Neural progenitor cell (in vitro differentiated cells): ENCODE data around the gene NOL3. TPM values are rescaled to one million over a fixed set of nuclear protein-coding genes. Genes with fewer than 3 reads are reported as not detected.

Experiments
- DNase-seq: peaks from one replicate; pipeline ENCODE4 v3.0.0-alpha.2; 2016; ENCODE audit warnings: low spot score
- H2AFZ ChIP-seq: fragments of 200-600 bp; sonication (generic); replicated peaks from 2 replicates; pipeline ENCODE4 v1.6.1; 2016; ENCODE audit warnings: antibody characterized with exemption
- H3F3A ChIP-seq: fragments of 200-600 bp; sonication (generic); 2 replicates; pipeline ENCODE4 v1.6.1; 2016; ENCODE audit warnings: antibody characterized with exemption, low read depth
- H3K27ac ChIP-seq: fragments of 200-600 bp; sonication (generic); 2 replicates; pipeline ENCODE4 v1.5.1; 2016; ENCODE audit warnings: mild to moderate bottlenecking
- H3K27me3 ChIP-seq: fragments of 200-600 bp; sonication (generic); 2 replicates; pipeline ENCODE4 v1.6.1; 2016; ENCODE audit warnings: mild to moderate bottlenecking, moderate library complexity
- H3K36me3 ChIP-seq: fragments of 200-600 bp; sonication (generic); 2 replicates; pipeline ENCODE4 v1.5.1; 2016
- H3K4me1 ChIP-seq: fragments of 200-600 bp; sonication (generic); 2 replicates; pipeline ENCODE4 v1.6.1; 2016; ENCODE audit warnings: mixed run types
- H3K4me2 ChIP-seq: fragments of 200-600 bp; sonication (generic); 2 replicates; pipeline ENCODE4 v1.6.1; 2016
- H3K4me3 ChIP-seq: fragments of 200-600 bp; sonication (generic); 2 replicates; pipeline ENCODE4 v1.5.1; 2016
- H3K79me2 ChIP-seq: fragments of 200-600 bp; sonication (generic); 2 replicates; pipeline ENCODE4 v1.6.1; 2016; ENCODE audit warnings: low read depth
- H3K9ac ChIP-seq: fragments of 200-600 bp; sonication (generic); 2 replicates; pipeline ENCODE4 v1.6.1; 2016
- H3K9me3 ChIP-seq: fragments of 200-600 bp; sonication (generic); 2 replicates; pipeline ENCODE4 v1.5.1; 2016; ENCODE audit warnings: low read depth
- H4K20me1 ChIP-seq: fragments of 200-600 bp; sonication (generic); 2 replicates; pipeline ENCODE4 v1.6.1; 2016; ENCODE audit warnings: low read depth
- H3K27ac Mint-ChIP-seq: 3 replicates; pipeline ENCODE4 v1.8.0; 2021; ENCODE audit warnings: mixed read lengths
- H3K27me3 Mint-ChIP-seq: 2 replicates; pipeline ENCODE4 v1.8.0; 2022; ENCODE audit warnings: low read depth, mild to moderate bottlenecking, inconsistent platforms, moderate library complexity, mixed read lengths; ENCODE audit not compliant: insufficient read depth
- H3K36me3 Mint-ChIP-seq: 3 replicates; pipeline ENCODE4 v1.8.0; 2021; ENCODE audit warnings: mixed read lengths
- H3K4me1 Mint-ChIP-seq: 3 replicates; pipeline ENCODE4 v1.8.0; 2021; ENCODE audit warnings: mixed read lengths
- H3K4me3 Mint-ChIP-seq: 3 replicates; pipeline ENCODE4 v1.8.0; 2021; ENCODE audit warnings: mild to moderate bottlenecking, moderate library complexity, mixed read lengths
- H3K9me3 Mint-ChIP-seq: 3 replicates; pipeline ENCODE4 v1.8.0; 2020; ENCODE audit warnings: mixed read lengths
- CTCF ChIP-seq: fragments of 200-600 bp; sonication (generic); IDR thresholded peaks from 2 replicates; pipeline ENCODE4 v1.5.1; 2017; ENCODE audit warnings: antibody characterized with exemption, mild to moderate bottlenecking
- EZH2 ChIP-seq: fragments of 200-600 bp; sonication (generic); IDR thresholded peaks from 2 replicates; pipeline ENCODE4 v1.6.1; 2017; ENCODE audit warnings: antibody characterized with exemption, mild to moderate bottlenecking, moderate library complexity
- EZH2phosphoT487 ChIP-seq: fragments of 200-600 bp; sonication (generic); IDR thresholded peaks from 2 replicates; pipeline ENCODE4 v1.6.1; 2017; ENCODE audit warnings: antibody characterized with exemption
- total RNA-seq: library from RNA; depleted of rRNA; stranded (reverse); fragments of >200 nt; gene quantifications from 2 replicates; pipeline ENCODE4 v1.2.3, GENCODE V29; 2015; ENCODE audit warnings: low replicate concordance

NOL3 gene
- total RNA-seq, 1 donor from 2014 or later: 0.37 TPM

GRCh38 chr16:67206838-67207248 is 36.5 kb downstream of the NOL3 start:
- peak; percentile 33 for DNase-seq
- Histone ChIP-seq H3K79me2 (no peaks in the 10 kb centered on the region), H3F3A (peaks cover 12% of the 10 kb centered on the region), H2AFZ (no peak overlapping the region), H3K4me1 (peaks cover 14% of the 10 kb centered on the region), H3K36me3 (no peaks in the 10 kb centered on the region), H3K27ac (peak overlapping the region; percentile 53), H3K4me2 (peak overlapping the region; percentile 50), H3K9me3 (no peaks in the 10 kb centered on the region), H3K4me3 (no peak overlapping the region), H3K27me3 (no peaks in the 10 kb centered on the region), H4K20me1 (peaks cover 7% of the 10 kb centered on the region), H3K9ac (no peak overlapping the region)
- H3K27me3 Mint-ChIP-seq: peaks cover 7% of the 10 kb centered on the region
- peak overlapping the region; percentile 63 for H3K27ac Mint-ChIP-seq
- TF ChIP-seq CTCF (no peak), EZH2phosphoT487 (no peak), EZH2 (no peak)
- H3K36me3 Mint-ChIP-seq: peaks cover 6% of the 10 kb centered on the region
- peaks cover 7% of the 10 kb centered on the region for H3K4me1 Mint-ChIP-seq
- no peak overlapping the region for H3K4me3 Mint-ChIP-seq
- H3K9me3 Mint-ChIP-seq: no peaks in the 10 kb centered on the region

- Mint-ChIP-seq H3K36me3 (peaks cover 6% of the 10 kb centered on the region), H3K9me3 (no peaks in the 10 kb centered on the region), H3K4me1 (peaks cover 7% of the 10 kb centered on the region), H3K4me3 (no peak overlapping the region), H3K27ac (no peak overlapping the region), H3K27me3 (peaks cover 5% of the 10 kb centered on the region)
- no peak overlapping the region for H3K9ac ChIP-seq
- DNase-seq: peak; percentile 22
- no peak overlapping the region for H3K4me3 ChIP-seq
- TF ChIP-seq EZH2 (no peak), CTCF (no peak)
- H3K27ac ChIP-seq: no peak overlapping the region
- no peaks in the 10 kb centered on the region for H3K9me3 ChIP-seq
- peaks cover 14% of the 10 kb centered on the region for H3K4me1 ChIP-seq
- H3F3A ChIP-seq: peaks cover 12% of the 10 kb centered on the region
- peaks cover 7% of the 10 kb centered on the region for H4K20me1 ChIP-seq
- H3K36me3 ChIP-seq: no peaks in the 10 kb centered on the region
- H3K4me2 ChIP-seq: peak overlapping the region; percentile 50
- H3K79me2 ChIP-seq: no peaks in the 10 kb centered on the region
- H2AFZ ChIP-seq: no peak overlapping the region
- no peaks in the 10 kb centered on the region for H3K27me3 ChIP-seq
Observed at GRCh38 chr16:67207249-67208091, 37.1 kb downstream of the NOL3 start.

- H3K27me3 ChIP-seq: no peaks in the 10 kb centered on the region
- peaks cover 7% of the 10 kb centered on the region for H4K20me1 ChIP-seq
- H3K4me1 Mint-ChIP-seq: peaks cover 7% of the 10 kb centered on the region
- no peak overlapping the region for H3K4me2 ChIP-seq
- H3K4me3 ChIP-seq: no peak overlapping the region
- H3K9me3 Mint-ChIP-seq: no peaks in the 10 kb centered on the region
- peaks cover 14% of the 10 kb centered on the region for H3K4me1 ChIP-seq
- H3K9ac ChIP-seq: no peak overlapping the region
- DNase-seq: no peak
- peaks cover 6% of the 10 kb centered on the region for H3K36me3 Mint-ChIP-seq
- no peak overlapping the region for H3K4me3 Mint-ChIP-seq
- H3K27ac ChIP-seq: no peak overlapping the region
- peaks cover 3% of the 10 kb centered on the region for H3K27me3 Mint-ChIP-seq
- no peak overlapping the region for H2AFZ ChIP-seq
- no peak overlapping the region for H3K27ac Mint-ChIP-seq
- no peaks in the 10 kb centered on the region for H3K36me3 ChIP-seq
- no peaks in the 10 kb centered on the region for H3K79me2 ChIP-seq
- TF ChIP-seq EZH2phosphoT487 (no peak), EZH2 (no peak), CTCF (no peak)
- H3K9me3 ChIP-seq: no peaks in the 10 kb centered on the region
- H3F3A ChIP-seq: peaks cover 12% of the 10 kb centered on the region
Observed at GRCh38 chr16:67208154-67208896, 38.0 kb downstream of the NOL3 start.
